K562 (cell line): Measurements from ENCODE around the gene NFKBIB. TPM values are rescaled to one million over a fixed set of nuclear protein-coding genes. Genes with fewer than 3 reads are reported as not detected.

Source experiments
- ATAC-seq: fragments of 200-7000 bp; cut with Tn5 transposase; 3 replicates; pipeline ENCODE4 v1.9.1; 2020; ENCODE audit warnings: moderate library complexity
- BruUV-seq: library from RNA; stranded (reverse); fragments of 400-500 nt; replicated peaks from 2 replicates; lab custom pipeline; 2021; lab: Mats Ljungman, UMichigan
- CTCF ChIA-PET: fragments of 300-600 bp; formaldehyde crosslinking; extraction: SDS; loops from one replicate; lab custom pipeline; 2021; ENCODE audit warnings: low intra/inter-chr PET ratio; lab: Yijun Ruan, JAX
- POLR2A ChIA-PET: fragments of 300-600, 350-650 bp; sonication (Branson Sonifier 250); formaldehyde crosslinking; extraction: SDS; loops from one replicate; lab custom pipeline; 2021; ENCODE audit warnings: antibody characterized with exemption, inconsistent platforms; lab: Yijun Ruan, JAX
- DNase-seq, 4 experiments: peaks; one replicate each; pipeline versions ENCODE4 v3.0.0 to v3.0.0-alpha.2; 2011 to 2018; ENCODE audit warnings: low spot score in 3 of 4, mixed read lengths in 3 of 4; ENCODE audit errors: extremely low read depth in 1 of 4
- FAIRE-seq: peaks from 2 replicates; lab custom pipeline; 2011; peaks lifted over from hg19 to GRCh38; lab: Jason Lieb, UNC
- H2AFZ ChIP-seq: 2 replicates; pipeline ENCODE4 v1.6.0; 2011; ENCODE audit warnings: low read depth, low read length, control low read depth, inconsistent platforms
- H3K27ac ChIP-seq: fragments of 200-600 bp; 3 replicates; pipeline ENCODE4 v1.8.0; 2011; ENCODE audit warnings: low read depth, mild to moderate bottlenecking, control low read depth, inconsistent platforms, low read length, moderate library complexity, mixed read lengths; ENCODE audit errors: extremely low read depth
- H3K27me3 ChIP-seq, 2 experiments: fragments of 300-600 bp in 1 of 2; 2 replicates in 1 of 2; 3 replicates in 1 of 2; pipeline versions ENCODE4 v1.6.0 to v1.8.0; 2011; ENCODE audit warnings: inconsistent platforms in 2 of 2, low read length in 2 of 2, mild to moderate bottlenecking in 1 of 2, mixed read lengths in 1 of 2, moderate library complexity in 1 of 2; ENCODE audit not compliant: control insufficient read depth in 2 of 2, insufficient read depth in 2 of 2
- H3K36me3 ChIP-seq: fragments of 300-600 bp; 3 replicates; pipeline ENCODE4 v1.8.0; 2011; ENCODE audit warnings: mild to moderate bottlenecking, low read length, inconsistent platforms; ENCODE audit not compliant: control insufficient read depth, insufficient read depth
- H3K4me1 ChIP-seq, 2 experiments: fragments of 200-600 bp in 1 of 2; replicated peaks in 1 of 2; 2 replicates in 1 of 2; 3 replicates in 1 of 2; pipeline versions ENCODE4 v1.5.1 to v1.8.0; 2011; ENCODE audit warnings: inconsistent platforms in 2 of 2, low read length in 2 of 2, mild to moderate bottlenecking in 1 of 2, mixed read lengths in 1 of 2, moderate library complexity in 1 of 2; ENCODE audit not compliant: control insufficient read depth in 2 of 2, insufficient read depth in 2 of 2
- H3K4me2 ChIP-seq: 2 replicates; pipeline ENCODE4 v1.6.1; 2011; ENCODE audit warnings: low read length, control low read depth, inconsistent platforms, mixed read lengths; ENCODE audit not compliant: insufficient read depth
- H3K4me3 ChIP-seq: fragments of 200-600 bp; sonication (generic), shearing (Covaris generic); 2 replicates; pipeline ENCODE4 v1.5.1; 2016; ENCODE audit warnings: control low read depth, inconsistent platforms
- H3K79me2 ChIP-seq: fragments of 200-600 bp; 3 replicates; pipeline ENCODE4 v1.8.0; 2011; ENCODE audit warnings: low read length, inconsistent platforms; ENCODE audit not compliant: control insufficient read depth, insufficient read depth
- H3K9ac ChIP-seq, 2 experiments: 2 replicates each; pipeline versions ENCODE4 v1.6.0 to v1.6.1; 2011; ENCODE audit warnings: low read depth in 2 of 2, low read length in 2 of 2, control low read depth in 1 of 2, inconsistent platforms in 1 of 2, mild to moderate bottlenecking in 1 of 2, mixed read lengths in 1 of 2; ENCODE audit not compliant: insufficient read depth in 1 of 2
- H3K9me1 ChIP-seq: one replicate; pipeline ENCODE4 v1.6.0; 2011; ENCODE audit warnings: inconsistent platforms, mild to moderate bottlenecking, low read length, moderate library complexity; ENCODE audit not compliant: control insufficient read depth, insufficient read depth
- H3K9me3 ChIP-seq: replicated peaks from 2 replicates; pipeline ENCODE4 v1.5.1; 2011; ENCODE audit warnings: low read depth, low read length, inconsistent platforms; ENCODE audit not compliant: control insufficient read depth, insufficient read depth
- H4K20me1 ChIP-seq: replicated peaks from 2 replicates; pipeline ENCODE4 v1.6.1; 2011; ENCODE audit warnings: low read length, inconsistent platforms, mixed read lengths; ENCODE audit not compliant: control insufficient read depth, insufficient read depth
- BDP1 ChIP-seq: IDR thresholded peaks from 3 replicates; pipeline ENCODE4 v1.6.1; 2011; ENCODE audit not compliant: insufficient read length, insufficient read depth
- CBX2 ChIP-seq: fragments of 200-600 bp; sonication (generic); IDR thresholded peaks from one replicate; pipeline ENCODE4 v1.6.1; 2012; ENCODE audit warnings: mild to moderate bottlenecking, low read length, inconsistent platforms; ENCODE audit not compliant: insufficient read depth, poor library complexity, severe bottlenecking
- FOXK2 ChIP-seq, 2 experiments: fragments of 450-650 bp; IDR thresholded peaks in 1 of 2; conservative IDR thresholded peaks in 1 of 2; 2 replicates each; pipeline ENCODE4 v1.6.1; 2016; ENCODE audit warnings: low read depth in 2 of 2, mild to moderate bottlenecking in 1 of 2
- HMG20A ChIP-seq: fragments of 450-650 bp; formaldehyde crosslinking; conservative IDR thresholded peaks from 2 replicates; pipeline ENCODE4 v1.4.0; 2020; ENCODE audit warnings: mild to moderate bottlenecking, mixed read lengths
- POLR2G ChIP-seq: fragments of 200-400 bp; formaldehyde crosslinking; IDR thresholded peaks from 2 replicates; pipeline ENCODE4 v1.6.1; 2017; ENCODE audit warnings: low read depth, mild to moderate bottlenecking, antibody characterized with exemption, low read length, moderate library complexity
- RBFOX2 ChIP-seq: fragments of 200-400 bp; formaldehyde crosslinking; IDR thresholded peaks from 2 replicates; pipeline ENCODE4 v1.6.1; 2017; ENCODE audit warnings: low read depth, mild to moderate bottlenecking, low read length, moderate library complexity
- SRSF7 ChIP-seq: fragments of 200-400 bp; formaldehyde crosslinking; optimal IDR thresholded peaks from 2 replicates; pipeline ENCODE3; 2017; ENCODE audit warnings: mild to moderate bottlenecking, low read depth, low read length
- TRIM28 ChIP-seq: fragments of 450-650 bp; IDR thresholded peaks from 2 replicates; pipeline ENCODE4 v1.6.1; 2017
- WHSC1 ChIP-seq: IDR thresholded peaks from one replicate; pipeline ENCODE4 v1.6.1; 2012; ENCODE audit warnings: low read length, control low read depth, inconsistent platforms
- XRCC4 ChIP-seq: IDR thresholded peaks from one replicate; pipeline ENCODE4 v1.6.1; 2011; ENCODE audit not compliant: insufficient read depth, insufficient read length; ENCODE audit errors: extremely low read depth
- ZNF174 ChIP-seq: fragments of 250-450 bp; sonication (Bioruptor Pico); IDR thresholded peaks from 2 replicates; pipeline ENCODE4 v1.4.0; 2020; ENCODE audit warnings: mild to moderate bottlenecking
- ZNF589 ChIP-seq: fragments of 200-800 bp; sonication (Bioruptor generic); IDR thresholded peaks from 2 replicates; pipeline ENCODE4 v1.6.1; 2016; ENCODE audit warnings: low read depth, missing genetic modification characterization, missing compliant biosample characterization
- WGBS: fragments of 100-300 bp; shearing (Covaris generic); methylation state at CpG from one replicate; pipeline ENCODE4 v1.1.6; 2016; ENCODE audit warnings: low coverage, mixed read lengths; ENCODE audit not compliant: insufficient coverage; ENCODE audit errors: missing lambda C conversion rate; 5-methylcytosine and 5-hydroxymethylcytosine counted together
- in situ Hi-C: fragments of 300-500 bp; cut with MboI; formaldehyde crosslinking; loops from 4 replicates; pipeline ENCODE4 v1.15.0; 2018; ENCODE audit warnings: inconsistent platforms, mixed read lengths
- intact Hi-C: fragments of 100-400 bp; cut with micrococcal nuclease; formaldehyde crosslinking; loops from 2 replicates; pipeline ENCODE4 v1.14.2; 2022
- polyA plus RNA-seq, 8 experiments: library from polyadenylated mRNA; depleted of rRNA in 4 of 8; stranded (reverse) in 5 of 8; unstranded in 3 of 8; fragments of >200 nt; fragmentation: Nextera tagmentation in 2 of 8; fragmentation: Illumina TruSeq in 1 of 8; extraction: Ambion mirVana in 2 of 8; extraction: Trizol in 1 of 8; gene quantifications; 2 replicates each; pipeline versions ENCODE4 v1.2.1 to v1.2.3, GENCODE V29; 2011 to 2014; ENCODE audit warnings: inconsistent platforms in 1 of 8, missing spikeins in 1 of 8
- total RNA-seq, 7 experiments: library from RNA; depleted of rRNA in 6 of 7; stranded (reverse); fragments of >200 nt in 6 of 7; fragmentation: Illumina TruSeq in 2 of 7; extraction: Trizol in 2 of 7; gene quantifications; 2 replicates each; pipeline versions ENCODE4 v1.2.1 to v1.2.3, GENCODE V29; 2011 to 2021; ENCODE audit warnings: low replicate concordance in 1 of 7
- TF ChIP-seq, protein P1 (sequence below): sonication (generic); formaldehyde crosslinking; IDR thresholded peaks from 2 replicates; pipeline ENCODE4 v1.8.1; 2023; ENCODE audit warnings: mild to moderate bottlenecking, missing genetic modification reagents

NFKBIB gene
- total and polyA plus RNA-seq, 9 of the 15 experiments (the other 6 are each of a cell fraction or from before 2014, with no cell fraction given), result 1.5 to 44.9 (median 10.4) TPM

DNA sequence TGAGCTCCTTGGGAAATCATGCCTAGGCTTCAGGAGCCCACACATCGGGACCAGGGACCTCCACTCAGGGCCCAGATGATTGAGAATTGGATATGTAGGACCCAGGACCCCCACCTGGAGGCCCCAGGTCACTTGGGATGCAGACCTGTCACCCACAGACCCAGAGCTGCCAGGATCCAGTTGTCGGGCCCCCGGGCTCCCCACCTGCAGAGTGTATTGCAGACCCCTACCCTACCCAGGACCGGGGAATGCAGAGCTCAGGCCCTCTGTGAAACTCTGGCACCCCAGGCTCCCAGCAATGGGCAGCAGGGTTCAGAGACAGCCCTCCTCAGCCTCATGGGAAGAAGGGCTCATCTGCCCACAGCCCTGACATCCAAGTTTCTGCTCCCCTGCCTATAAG, 5.9 kb downstream of the NFKBIB start (continued):
- TF ChIP-seq, protein P1, sequence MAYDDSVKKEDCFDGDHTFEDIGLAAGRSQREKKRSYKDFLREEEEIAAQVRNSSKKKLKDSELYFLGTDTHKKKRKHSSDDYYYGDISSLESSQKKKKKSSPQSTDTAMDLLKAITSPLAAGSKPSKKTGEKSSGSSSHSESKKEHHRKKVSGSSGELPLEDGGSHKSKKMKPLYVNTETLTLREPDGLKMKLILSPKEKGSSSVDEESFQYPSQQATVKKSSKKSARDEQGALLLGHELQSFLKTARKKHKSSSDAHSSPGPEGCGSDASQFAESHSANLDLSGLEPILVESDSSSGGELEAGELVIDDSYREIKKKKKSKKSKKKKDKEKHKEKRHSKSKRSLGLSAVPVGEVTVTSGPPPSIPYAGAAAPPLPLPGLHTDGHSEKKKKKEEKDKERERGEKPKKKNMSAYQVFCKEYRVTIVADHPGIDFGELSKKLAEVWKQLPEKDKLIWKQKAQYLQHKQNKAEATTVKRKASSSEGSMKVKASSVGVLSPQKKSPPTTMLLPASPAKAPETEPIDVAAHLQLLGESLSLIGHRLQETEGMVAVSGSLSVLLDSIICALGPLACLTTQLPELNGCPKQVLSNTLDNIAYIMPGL (CRISPR knock-in tag), result no peak
- TF ChIP-seq HMG20A (no peak), WHSC1 (no peak), ZNF589 (CRISPR knock-in tag) (no peak)
- TF ChIP-seq, all 486 proteins: peak for 0

- no peaks in the 10 kb centered on the region for H3K9me1 ChIP-seq
- WGBS, result 92% methylated on average over 14 of the region's 29 CpGs
- TF ChIP-seq TRIM28 (no peak), XRCC4 (no peak), CBX2 (no peak), SRSF7 (no peak), FOXK2 (conservative IDR thresholded peaks at IDR 0.05 in 1 of 2, IDR thresholded peaks at IDR 0.05 in 1 of 2; ENCODE audit: low read depth in 2 of 2) (no peak), BDP1 (no peak), POLR2G (0 out of 2 replicates have a peak, but pooled peaks have one; percentile 40), ZNF174 (no peak), RBFOX2 (peak; percentile 53)
- no TSS peak for BruUV-seq
- CTCF ChIA-PET, result no interaction called here
- DNase-seq (no peak), FAIRE-seq (no peak), ATAC-seq (no peak)
- POLR2A ChIA-PET, result interaction anchor here (0.9 kb wide), 1 partner anchor 23 kb away, joined by 3 read pairs; no protein-coding TSS in a partner anchor
- H3K4me2 ChIP-seq, result no peak overlapping the region
- H3K27ac ChIP-seq, result no peak overlapping the region
- H3K27me3 ChIP-seq, result no peaks in the 10 kb centered on the region
- in situ Hi-C loops, result no loop called here
- no peaks in the 10 kb centered on the region for H3K9me3 ChIP-seq
- H4K20me1 ChIP-seq, result no peaks in the 10 kb centered on the region
- no peaks in the 10 kb centered on the region for H3K79me2 ChIP-seq
- H3K4me1 ChIP-seq, result peaks cover 0 to 32% of the 10 kb centered on the region in 2 experiments; a peak in 3 of 5 replicates
- intact Hi-C loops, result no loop called here
- no peak overlapping the region for H3K9ac ChIP-seq
- H3K4me3 ChIP-seq, result no peak overlapping the region
- H3K36me3 ChIP-seq, result peaks cover 31% of the 10 kb centered on the region; the same call in 1 of the 3 replicates
- H2AFZ ChIP-seq, result no peak overlapping the region
Observed at GRCh38 chr19:38907227-38907626, 7.5 kb downstream of the NFKBIB start.
